Neural cell (in vitro differentiated cells): Measurements from ENCODE around the gene SPSB3. TPM values are rescaled to one million over a fixed set of nuclear protein-coding genes. Genes with fewer than 3 reads are reported as not detected.

ENCODE experiments used
- H2AFZ ChIP-seq: fragments of 200-600, 300-800 bp; sonication (generic), shearing (Covaris generic); 2 replicates; pipeline ENCODE4 v1.6.0; 2014; ENCODE audit warnings: low read depth, mild to moderate bottlenecking, antibody characterized with exemption, low read length, moderate library complexity
- H3F3A ChIP-seq: fragments of 200-600 bp; shearing (Covaris generic); 2 replicates; pipeline ENCODE4 v1.6.1; 2016; ENCODE audit warnings: mild to moderate bottlenecking, moderate library complexity, mixed read lengths, antibody characterized with exemption, low read length; ENCODE audit not compliant: insufficient read depth, poor library complexity, severe bottlenecking
- H3K27ac ChIP-seq: fragments of 200-600, 300-800 bp; sonication (generic), shearing (Covaris generic); 2 replicates; pipeline ENCODE4 v1.5.1; 2014; ENCODE audit warnings: mild to moderate bottlenecking, low read length, moderate library complexity
- H3K27me3 ChIP-seq: fragments of 300-800, 200-600 bp; sonication (generic), shearing (Covaris generic); 2 replicates; pipeline ENCODE4 v1.6.0; 2014; ENCODE audit warnings: mild to moderate bottlenecking, low read depth, low read length, moderate library complexity; ENCODE audit not compliant: insufficient read depth
- H3K36me3 ChIP-seq: fragments of 300-800, 200-600 bp; sonication (generic), shearing (Covaris generic); 2 replicates; pipeline ENCODE4 v1.5.1; 2014; ENCODE audit warnings: mild to moderate bottlenecking, antibody characterized with exemption, low read length, moderate library complexity; ENCODE audit not compliant: insufficient read depth
- H3K4me2 ChIP-seq: fragments of 300-800, 200-600 bp; sonication (generic), shearing (Covaris generic); 2 replicates; pipeline ENCODE4 v1.6.0; 2014; ENCODE audit warnings: mild to moderate bottlenecking, low read length
- H3K4me3 ChIP-seq: fragments of 300-800, 200-600 bp; sonication (generic), shearing (Covaris generic); 2 replicates; pipeline ENCODE4 v1.5.1; 2014; ENCODE audit warnings: mild to moderate bottlenecking, low read length, moderate library complexity
- H3K79me2 ChIP-seq: fragments of 200-600 bp; shearing (Covaris generic); replicated peaks from 2 replicates; pipeline ENCODE4 v1.6.0; 2014; ENCODE audit warnings: mild to moderate bottlenecking, low read length, moderate library complexity; ENCODE audit not compliant: insufficient read depth
- H3K9ac ChIP-seq: fragments of 300-800, 200-600 bp; sonication (generic), shearing (Covaris generic); 2 replicates; pipeline ENCODE4 v1.6.1; 2016; ENCODE audit warnings: mild to moderate bottlenecking, low read length, mixed read lengths
- H3K9me2 ChIP-seq: fragments of 200-600 bp; shearing (Covaris generic); 2 replicates; pipeline ENCODE4 v1.6.1; 2016; ENCODE audit warnings: mild to moderate bottlenecking, low read length, mixed read lengths; ENCODE audit not compliant: insufficient read depth
- H3K9me3 ChIP-seq: fragments of 200-600, 300-800 bp; sonication (generic), shearing (Covaris generic); 2 replicates; pipeline ENCODE4 v1.6.1; 2016; ENCODE audit warnings: mild to moderate bottlenecking, mixed run types, low read length, moderate library complexity, mixed read lengths
- H4K20me1 ChIP-seq: fragments of 200-600 bp; shearing (Covaris generic); 2 replicates; pipeline ENCODE4 v1.6.1; 2016; ENCODE audit warnings: mild to moderate bottlenecking, mixed run types; ENCODE audit not compliant: insufficient read depth
- EP300 ChIP-seq: fragments of 450-650 bp; conservative IDR thresholded peaks from 2 replicates; pipeline ENCODE4 v1.6.1; 2014; ENCODE audit warnings: antibody characterized with exemption, mild to moderate bottlenecking, moderate library complexity; ENCODE audit not compliant: poor library complexity, severe bottlenecking
- EZH2 ChIP-seq: fragments of 200-600, 300-800 bp; shearing (Covaris generic), sonication (generic); IDR thresholded peaks from 2 replicates; pipeline ENCODE4 v1.6.1; 2014; ENCODE audit warnings: antibody characterized with exemption, low read length, borderline replicate concordance, mild to moderate bottlenecking; ENCODE audit not compliant: insufficient read depth, poor library complexity, severe bottlenecking
- MXI1 ChIP-seq: fragments of 450-650 bp; conservative IDR thresholded peaks from 2 replicates; pipeline ENCODE4 v1.6.1; 2014; ENCODE audit warnings: antibody characterized with exemption, mild to moderate bottlenecking; ENCODE audit not compliant: poor library complexity, severe bottlenecking
- POLR2AphosphoS5 ChIP-seq: IDR thresholded peaks from 2 replicates; pipeline ENCODE4 v1.6.1; 2012
- RAD21 ChIP-seq: fragments of 450-650 bp; conservative IDR thresholded peaks from 2 replicates; pipeline ENCODE4 v1.6.1; 2014; ENCODE audit warnings: antibody characterized with exemption, mild to moderate bottlenecking, moderate library complexity
- REST ChIP-seq: IDR thresholded peaks from 2 replicates; pipeline ENCODE4 v1.6.1; 2012; ENCODE audit warnings: borderline replicate concordance
- SMC3 ChIP-seq: fragments of 450-650 bp; conservative IDR thresholded peaks from 2 replicates; pipeline ENCODE4 v1.6.1; 2014; ENCODE audit warnings: antibody characterized with exemption, mild to moderate bottlenecking, moderate library complexity; ENCODE audit not compliant: poor library complexity
- TAF1 ChIP-seq: IDR thresholded peaks from 2 replicates; pipeline ENCODE4 v1.6.1; 2012; ENCODE audit warnings: low read depth
- polyA plus RNA-seq: library from polyadenylated mRNA; depleted of rRNA; stranded (reverse); fragments of >200 nt; gene quantifications from 2 replicates; pipeline ENCODE4 v1.2.3, GENCODE V29; 2014
- TF ChIP-seq, protein P1 (sequence below): fragments of 450-650 bp; IDR thresholded peaks from 2 replicates; pipeline ENCODE4 v1.5.1; 2014; ENCODE audit warnings: antibody characterized with exemption, mild to moderate bottlenecking, moderate library complexity; ENCODE audit not compliant: poor library complexity, severe bottlenecking

SPSB3 gene
- polyA plus RNA-seq, 1 donor from 2014 or later, result 315 TPM

GRCh38 chr16:1732071-1732470 lies 50.3 kb downstream of the SPSB3 start:
- no peak overlapping the region for H3K9ac ChIP-seq
- H3K4me3 ChIP-seq, result no peak overlapping the region
- H3K27ac ChIP-seq, result no peak overlapping the region
- H3K79me2 ChIP-seq, result no peaks in the 10 kb centered on the region
- no peak overlapping the region for H2AFZ ChIP-seq
- no peak overlapping the region for H3K4me2 ChIP-seq
- H3K27me3 ChIP-seq, result no peaks in the 10 kb centered on the region
- H3K9me3 ChIP-seq, result no peaks in the 10 kb centered on the region
- H4K20me1 ChIP-seq, result no peaks in the 10 kb centered on the region
- peaks cover 12% of the 10 kb centered on the region for H3K36me3 ChIP-seq
- TF ChIP-seq MXI1, result no peak
- TF ChIP-seq POLR2AphosphoS5, result no peak
- H3F3A ChIP-seq, result no peaks in the 10 kb centered on the region
- H3K9me2 ChIP-seq, result no peaks in the 10 kb centered on the region

DNA sequence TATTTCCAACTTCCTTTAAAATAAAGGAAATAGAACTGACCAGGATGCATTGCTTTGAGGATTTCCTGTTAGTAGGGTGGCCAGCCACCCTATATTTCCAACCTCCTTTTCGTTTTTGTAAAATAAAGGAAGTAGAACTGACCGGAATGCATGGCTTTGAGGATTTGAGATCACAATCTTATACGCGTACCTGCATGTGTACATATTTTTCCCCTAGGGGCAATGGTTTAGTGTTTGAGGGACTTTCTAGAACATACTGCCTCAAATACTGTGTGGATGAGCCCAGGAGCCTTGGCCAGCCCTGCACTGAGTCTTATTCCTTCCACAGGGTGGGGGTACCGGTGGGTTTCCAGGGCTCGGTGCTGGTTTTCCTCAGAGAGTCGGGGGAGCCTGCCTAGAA lies 50.8 kb downstream of the SPSB3 start:
- Histone ChIP-seq H3K4me3 (no peak overlapping the region), H4K20me1 (no peaks in the 10 kb centered on the region), H3K27me3 (no peaks in the 10 kb centered on the region), H3K36me3 (peaks cover 12% of the 10 kb centered on the region), H3K4me2 (no peak overlapping the region), H3K9me3 (no peaks in the 10 kb centered on the region), H3K9me2 (no peaks in the 10 kb centered on the region), H3K79me2 (no peaks in the 10 kb centered on the region), H2AFZ (no peak overlapping the region), H3K27ac (no peak overlapping the region), H3K9ac (no peak overlapping the region), H3F3A (no peaks in the 10 kb centered on the region)
- TF ChIP-seq SMC3 (no peak), RAD21 (no peak), MXI1 (no peak), POLR2AphosphoS5 (no peak), EZH2 (no peak), TAF1 (no peak), EP300 (no peak), REST (no peak)
- TF ChIP-seq, protein P1, sequence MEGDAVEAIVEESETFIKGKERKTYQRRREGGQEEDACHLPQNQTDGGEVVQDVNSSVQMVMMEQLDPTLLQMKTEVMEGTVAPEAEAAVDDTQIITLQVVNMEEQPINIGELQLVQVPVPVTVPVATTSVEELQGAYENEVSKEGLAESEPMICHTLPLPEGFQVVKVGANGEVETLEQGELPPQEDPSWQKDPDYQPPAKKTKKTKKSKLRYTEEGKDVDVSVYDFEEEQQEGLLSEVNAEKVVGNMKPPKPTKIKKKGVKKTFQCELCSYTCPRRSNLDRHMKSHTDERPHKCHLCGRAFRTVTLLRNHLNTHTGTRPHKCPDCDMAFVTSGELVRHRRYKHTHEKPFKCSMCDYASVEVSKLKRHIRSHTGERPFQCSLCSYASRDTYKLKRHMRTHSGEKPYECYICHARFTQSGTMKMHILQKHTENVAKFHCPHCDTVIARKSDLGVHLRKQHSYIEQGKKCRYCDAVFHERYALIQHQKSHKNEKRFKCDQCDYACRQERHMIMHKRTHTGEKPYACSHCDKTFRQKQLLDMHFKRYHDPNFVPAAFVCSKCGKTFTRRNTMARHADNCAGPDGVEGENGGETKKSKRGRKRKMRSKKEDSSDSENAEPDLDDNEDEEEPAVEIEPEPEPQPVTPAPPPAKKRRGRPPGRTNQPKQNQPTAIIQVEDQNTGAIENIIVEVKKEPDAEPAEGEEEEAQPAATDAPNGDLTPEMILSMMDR, result no peak

DNA sequence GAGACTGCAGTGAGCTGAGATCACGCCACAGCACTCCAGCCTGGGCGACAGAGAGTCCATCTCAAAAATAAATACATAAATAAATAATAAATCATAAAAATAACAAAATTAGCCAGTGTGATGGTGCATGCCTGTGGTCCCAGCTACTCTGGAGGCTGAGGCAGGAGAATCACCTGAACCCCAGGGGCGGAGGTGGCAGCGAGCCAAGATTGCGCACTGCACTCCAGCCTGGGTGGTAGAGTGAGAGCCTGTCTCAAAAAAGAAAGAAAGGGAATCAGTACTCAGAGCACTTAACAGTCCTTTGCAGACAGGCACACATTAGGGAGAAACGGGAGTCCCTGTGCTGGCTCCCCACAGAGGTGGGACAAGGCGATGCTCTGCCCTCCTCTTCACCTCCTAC lies 51.3 kb downstream of the SPSB3 start:
- TF ChIP-seq EP300, result no peak
- TF ChIP-seq SMC3, result no peak
- TF ChIP-seq EZH2, result no peak
- TF ChIP-seq REST, result no peak
- TF ChIP-seq TAF1, result no peak
- TF ChIP-seq RAD21, result no peak
- no peak for TF ChIP-seq MXI1
- TF ChIP-seq, protein P1, result no peak
- no peak for TF ChIP-seq POLR2AphosphoS5
- Histone ChIP-seq H3K79me2 (no peaks in the 10 kb centered on the region), H2AFZ (no peak overlapping the region), H3K9me2 (no peaks in the 10 kb centered on the region), H3K9ac (no peak overlapping the region), H3K4me2 (no peak overlapping the region), H3K27ac (no peak overlapping the region), H3K4me3 (no peak overlapping the region), H3K9me3 (no peaks in the 10 kb centered on the region), H3K36me3 (peaks cover 12% of the 10 kb centered on the region), H4K20me1 (no peaks in the 10 kb centered on the region), H3F3A (no peaks in the 10 kb centered on the region), H3K27me3 (no peaks in the 10 kb centered on the region)
